Uterus (tissue), 4 donors: ENCODE measurements around the gene PRDX2. TPM values are rescaled to one million over a fixed set of nuclear protein-coding genes. Genes with fewer than 3 reads are reported as not detected.

ENCODE experiments used
- DNase-seq, 2 donors: peaks; one replicate each; pipeline ENCODE4 v3.0.0-alpha.2; 2019 to 2020
- H3K27ac ChIP-seq, 2 donors: fragments of 200-600 bp; sonication (generic); 1 replicate in 1 of 2; 2 replicates in 1 of 2; pipeline ENCODE4 v1.5.1; 2016 to 2018
- H3K27me3 ChIP-seq, 2 donors: fragments of 200-600 bp; sonication (generic); one replicate each; pipeline ENCODE4 v1.5.1; 2018 to 2019; ENCODE audit warnings: control low read depth in 1 of 2
- H3K36me3 ChIP-seq, 2 donors: fragments of 200-600 bp; sonication (generic); one replicate each; pipeline ENCODE4 v1.5.1; 2019; ENCODE audit warnings: control low read depth in 1 of 2
- H3K4me1 ChIP-seq, 2 donors: fragments of 200-600 bp; sonication (generic); one replicate each; pipeline ENCODE4 v1.5.1; 2018 to 2019; ENCODE audit warnings: control low read depth in 1 of 2
- H3K4me3 ChIP-seq, 2 donors: fragments of 200-600 bp; sonication (generic); 1 replicate in 1 of 2; 2 replicates in 1 of 2; pipeline ENCODE4 v1.5.1; 2018 to 2019; ENCODE audit warnings: mild to moderate bottlenecking in 1 of 2
- H3K9me3 ChIP-seq, 2 donors: fragments of 200-600 bp; sonication (generic); one replicate each; pipeline ENCODE4 v1.5.1; 2019; ENCODE audit warnings: control low read depth in 1 of 2
- POLR2A ChIP-seq, 2 donors: fragments of 450-650 bp; IDR thresholded peaks; one replicate each; pipeline ENCODE4 v1.6.1; 2016; ENCODE audit warnings: antibody characterized with exemption in 2 of 2, mild to moderate bottlenecking in 1 of 2, moderate library complexity in 1 of 2
- intact Hi-C: fragments of 100-400 bp; cut with DNase I; formaldehyde crosslinking; loops from one replicate; pipeline ENCODE4 v1.15.1; 2023; ENCODE audit warnings: low total_unique reads
- total RNA-seq, 4 donors: library from RNA; depleted of rRNA in 3 of 4; stranded (reverse); fragments of >200 nt in 3 of 4; gene quantifications; one replicate each; pipeline versions ENCODE4 v1.1.0 to v1.2.4, GENCODE V29; 2014 to 2023
- TF ChIP-seq, protein P1 (sequence below), 4 experiments: fragments of 200-600 bp in 2 of 4; fragments of 450-650 bp in 2 of 4; sonication (generic) in 2 of 4; IDR thresholded peaks; one replicate each; pipeline ENCODE4 v1.5.1; 2016 to 2019; ENCODE audit warnings: antibody characterized with exemption in 4 of 4, mild to moderate bottlenecking in 2 of 4, moderate library complexity in 1 of 4
- donor health status: DM: yes; HTN: yes; CAD: no.

The PRDX2 gene
- total RNA-seq, 4 donors from 2014 or later, result 148 to 178 (median 163) TPM

DNA sequence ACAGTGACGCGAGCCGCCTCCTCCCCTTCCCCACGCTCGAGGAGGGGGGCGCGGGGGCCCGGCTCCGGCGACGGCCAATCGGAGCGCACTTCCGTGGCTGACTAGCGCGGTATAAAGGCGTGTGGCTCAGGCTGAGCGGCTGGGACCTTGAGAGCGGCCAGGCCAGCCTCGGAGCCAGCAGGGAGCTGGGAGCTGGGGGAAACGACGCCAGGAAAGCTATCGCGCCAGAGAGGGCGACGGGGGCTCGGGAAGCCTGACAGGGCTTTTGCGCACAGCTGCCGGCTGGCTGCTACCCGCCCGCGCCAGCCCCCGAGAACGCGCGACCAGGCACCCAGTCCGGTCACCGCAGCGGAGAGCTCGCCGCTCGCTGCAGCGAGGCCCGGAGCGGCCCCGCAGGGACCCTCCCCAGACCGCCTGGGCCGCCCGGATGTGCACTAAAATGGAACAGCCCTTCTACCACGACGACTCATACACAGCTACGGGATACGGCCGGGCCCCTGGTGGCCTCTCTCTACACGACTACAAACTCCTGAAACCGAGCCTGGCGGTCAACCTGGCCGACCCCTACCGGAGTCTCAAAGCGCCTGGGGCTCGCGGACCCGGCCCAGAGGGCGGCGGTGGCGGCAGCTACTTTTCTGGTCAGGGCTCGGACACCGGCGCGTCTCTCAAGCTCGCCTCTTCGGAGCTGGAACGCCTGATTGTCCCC lies 10.1 kb downstream of the PRDX2 start, which contains the start of gene JUNB:
TSS of gene JUNB (plus strand) at position 142 of the 706 bp plus-strand sequence. CDS start at position 428, 286 bp downstream.
- DNase-seq, result peak; percentile 97
- intact Hi-C loops, result loop anchor here (2.0 kb wide), 1 partner anchor 15 kb away; no protein-coding TSS in a partner anchor
- Histone ChIP-seq H3K27me3 (no peaks in the 10 kb centered on the region), H3K27ac (peak within 1 kb of the TSS; percentile 98 to 100), H3K4me1 (peaks cover 0 to 10% of the 10 kb centered on the region in 2 donors), H3K36me3 (no peaks in the 10 kb centered on the region), H3K4me3 (peak within 1 kb of the TSS; percentile 84 to 87), H3K9me3 (no peaks in the 10 kb centered on the region)
- TF ChIP-seq, protein P1, sequence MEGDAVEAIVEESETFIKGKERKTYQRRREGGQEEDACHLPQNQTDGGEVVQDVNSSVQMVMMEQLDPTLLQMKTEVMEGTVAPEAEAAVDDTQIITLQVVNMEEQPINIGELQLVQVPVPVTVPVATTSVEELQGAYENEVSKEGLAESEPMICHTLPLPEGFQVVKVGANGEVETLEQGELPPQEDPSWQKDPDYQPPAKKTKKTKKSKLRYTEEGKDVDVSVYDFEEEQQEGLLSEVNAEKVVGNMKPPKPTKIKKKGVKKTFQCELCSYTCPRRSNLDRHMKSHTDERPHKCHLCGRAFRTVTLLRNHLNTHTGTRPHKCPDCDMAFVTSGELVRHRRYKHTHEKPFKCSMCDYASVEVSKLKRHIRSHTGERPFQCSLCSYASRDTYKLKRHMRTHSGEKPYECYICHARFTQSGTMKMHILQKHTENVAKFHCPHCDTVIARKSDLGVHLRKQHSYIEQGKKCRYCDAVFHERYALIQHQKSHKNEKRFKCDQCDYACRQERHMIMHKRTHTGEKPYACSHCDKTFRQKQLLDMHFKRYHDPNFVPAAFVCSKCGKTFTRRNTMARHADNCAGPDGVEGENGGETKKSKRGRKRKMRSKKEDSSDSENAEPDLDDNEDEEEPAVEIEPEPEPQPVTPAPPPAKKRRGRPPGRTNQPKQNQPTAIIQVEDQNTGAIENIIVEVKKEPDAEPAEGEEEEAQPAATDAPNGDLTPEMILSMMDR (IDR thresholded peaks at IDR 0.05), result peak in 1 of 4 experiments; percentile 19
- TF ChIP-seq POLR2A (IDR thresholded peaks at IDR 0.05), result peak; percentile 100

- H3K27ac ChIP-seq, result peak overlapping the region; percentile 98 to 100
- H3K4me3 ChIP-seq, result peak overlapping the region; percentile 84 to 87
- H3K36me3 ChIP-seq, result no peaks in the 10 kb centered on the region
- no peaks in the 10 kb centered on the region for H3K9me3 ChIP-seq
- peak in 1 of 2 donors; percentile 46 for DNase-seq
- peaks cover 0 to 10% of the 10 kb centered on the region in 2 donors for H3K4me1 ChIP-seq
- H3K27me3 ChIP-seq, result no peaks in the 10 kb centered on the region
- TF ChIP-seq, protein P1 (IDR thresholded peaks at IDR 0.05), result no peak
- intact Hi-C loops, result no loop called here
Observed at GRCh38 chr19:12790628-12791344, 10.8 kb downstream of the PRDX2 start.

- intact Hi-C loops, result no loop called here
- Histone ChIP-seq H3K27ac (peak overlapping the region; percentile 98 to 100), H3K9me3 (no peaks in the 10 kb centered on the region), H3K27me3 (no peaks in the 10 kb centered on the region), H3K36me3 (no peaks in the 10 kb centered on the region), H3K4me3 (peak overlapping the region; percentile 84 to 87), H3K4me1 (peaks cover 0 to 10% of the 10 kb centered on the region in 2 donors)
- peak; percentile 97 to 98 for DNase-seq
- TF ChIP-seq, protein P1 (IDR thresholded peaks at IDR 0.05), result peak in 1 of 4 experiments; percentile 18
- peak; percentile 92 to 94 for TF ChIP-seq POLR2A (IDR thresholded peaks at IDR 0.05)
Observed at GRCh38 chr19:12789904-12790619, 11.5 kb downstream of the PRDX2 start.

DNA sequence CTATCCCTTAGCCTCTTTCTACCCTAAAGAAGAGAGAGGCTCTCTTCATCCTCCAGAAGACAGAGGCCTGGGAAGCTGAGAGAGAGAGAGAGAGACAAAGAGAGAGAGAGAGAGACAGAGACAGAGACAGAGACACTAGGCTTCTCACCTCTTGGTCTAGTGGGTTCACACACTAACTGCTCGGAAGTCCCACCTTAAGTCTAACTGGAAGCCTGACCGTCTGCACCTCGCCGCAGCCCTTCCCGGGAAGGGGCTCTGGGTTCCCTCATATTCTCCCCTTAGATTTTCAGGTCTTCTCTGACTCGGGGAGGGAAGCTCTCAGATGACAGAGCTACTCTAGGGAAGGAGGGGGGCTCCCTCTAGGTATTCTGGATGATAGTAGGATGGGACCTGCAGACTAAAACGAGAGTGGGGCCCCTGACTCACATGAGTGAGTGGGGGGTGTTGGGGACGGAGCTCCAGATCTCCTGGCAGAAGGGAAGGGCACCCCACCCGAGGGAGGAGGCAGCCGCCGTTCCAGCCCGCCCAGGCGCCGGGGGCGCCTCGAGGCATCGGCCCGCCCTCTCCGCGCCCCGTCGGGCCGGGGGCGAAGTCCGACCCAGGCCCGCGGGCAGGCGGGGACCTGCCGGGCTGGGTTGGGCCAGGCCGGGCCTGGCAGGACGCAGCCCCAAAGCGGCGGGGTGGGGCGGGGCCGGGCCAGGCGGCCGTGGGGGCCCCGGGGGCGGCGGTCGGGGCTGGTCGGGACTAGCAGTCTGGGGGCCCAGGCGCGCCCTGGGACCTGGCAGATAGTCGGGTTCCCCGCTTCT lies 12.3 kb downstream of the PRDX2 start:
- peak overlapping the region; percentile 98 to 100 for H3K27ac ChIP-seq
- no peaks in the 10 kb centered on the region for H3K27me3 ChIP-seq
- H3K4me3 ChIP-seq, result peak overlapping the region; percentile 84 to 87
- no peaks in the 10 kb centered on the region for H3K36me3 ChIP-seq
- H3K4me1 ChIP-seq, result peaks cover 0 to 10% of the 10 kb centered on the region in 2 donors
- DNase-seq, result peak in 1 of 2 donors; percentile 62
- H3K9me3 ChIP-seq, result no peaks in the 10 kb centered on the region
- no peak for TF ChIP-seq POLR2A (IDR thresholded peaks at IDR 0.05)
- TF ChIP-seq, protein P1 (IDR thresholded peaks at IDR 0.05), result no peak
- intact Hi-C loops, result no loop called here
